ENCODE measurements around the gene DSPP. TPM values are rescaled to one million over a fixed set of nuclear protein-coding genes. Genes with fewer than 3 reads are reported as not detected.

Gene DSPP
- total RNA-seq, 3 donors from 2014 or later (not counting 1 experiment from before 2014, with no cell fraction given) = not detected

DNA sequence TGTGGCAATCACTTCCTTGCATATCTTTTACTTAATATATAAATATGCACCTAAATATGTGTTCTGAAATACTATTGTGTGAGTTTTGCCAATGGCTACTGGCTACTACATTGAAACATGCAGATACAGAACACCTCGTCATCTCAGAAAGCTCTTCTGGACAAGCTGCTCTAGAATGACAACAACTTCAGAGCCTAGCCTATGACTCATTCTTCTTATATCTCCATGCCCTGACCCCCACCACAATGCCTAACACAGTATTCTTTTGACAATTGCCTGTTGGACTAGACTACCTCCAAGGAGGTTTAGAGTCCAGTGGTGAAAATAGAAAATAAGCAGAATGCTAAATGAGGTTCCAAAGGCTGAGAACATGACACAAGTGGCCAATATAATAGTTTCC, 24.1 kb downstream of the DSPP start:
- H3K36me3 Mint-ChIP-seq = no peaks in the 10 kb centered on the region
- no peaks in the 10 kb centered on the region for H3K36me3 ChIP-seq (ENCODE audit: control insufficient read depth, insufficient read depth, low read length)
- 100% methylated on average over 1 of the region's 1 CpG for WGBS (ENCODE audit: insufficient coverage)
- H3K4me1 ChIP-seq (ENCODE audit: control insufficient read depth, insufficient read depth, low read length) = no peaks in the 10 kb centered on the region
- H3K27ac Mint-ChIP-seq = no peak overlapping the region
- H3K4me3 ChIP-seq (ENCODE audit: low read length) = no peak overlapping the region
- no peaks in the 10 kb centered on the region for H3K9me3 ChIP-seq (ENCODE audit: control insufficient read depth, insufficient read depth, low read length)
- DNase-seq (no peak), ATAC-seq (no peak)
- intact Hi-C loops (cut with micrococcal nuclease) = no loop called here
- H3K27me3 Mint-ChIP-seq (ENCODE audit: low read depth in 2 of 2) = peaks cover 0 to 8% of the 10 kb centered on the region in 2 donors
- no peaks in the 10 kb centered on the region for H3K27me3 ChIP-seq (ENCODE audit: control insufficient read depth, insufficient read depth, low read length)
- H3K9me3 Mint-ChIP-seq = no peaks in the 10 kb centered on the region
- no peaks in the 10 kb centered on the region for H3K4me1 Mint-ChIP-seq
- TF ChIP-seq, protein P1, sequence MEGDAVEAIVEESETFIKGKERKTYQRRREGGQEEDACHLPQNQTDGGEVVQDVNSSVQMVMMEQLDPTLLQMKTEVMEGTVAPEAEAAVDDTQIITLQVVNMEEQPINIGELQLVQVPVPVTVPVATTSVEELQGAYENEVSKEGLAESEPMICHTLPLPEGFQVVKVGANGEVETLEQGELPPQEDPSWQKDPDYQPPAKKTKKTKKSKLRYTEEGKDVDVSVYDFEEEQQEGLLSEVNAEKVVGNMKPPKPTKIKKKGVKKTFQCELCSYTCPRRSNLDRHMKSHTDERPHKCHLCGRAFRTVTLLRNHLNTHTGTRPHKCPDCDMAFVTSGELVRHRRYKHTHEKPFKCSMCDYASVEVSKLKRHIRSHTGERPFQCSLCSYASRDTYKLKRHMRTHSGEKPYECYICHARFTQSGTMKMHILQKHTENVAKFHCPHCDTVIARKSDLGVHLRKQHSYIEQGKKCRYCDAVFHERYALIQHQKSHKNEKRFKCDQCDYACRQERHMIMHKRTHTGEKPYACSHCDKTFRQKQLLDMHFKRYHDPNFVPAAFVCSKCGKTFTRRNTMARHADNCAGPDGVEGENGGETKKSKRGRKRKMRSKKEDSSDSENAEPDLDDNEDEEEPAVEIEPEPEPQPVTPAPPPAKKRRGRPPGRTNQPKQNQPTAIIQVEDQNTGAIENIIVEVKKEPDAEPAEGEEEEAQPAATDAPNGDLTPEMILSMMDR (IDR thresholded peaks at IDR 0.05) = no peak
- H3K4me3 Mint-ChIP-seq = no peak overlapping the region
- no peak overlapping the region for H3K27ac ChIP-seq (ENCODE audit: low read length)

DNA sequence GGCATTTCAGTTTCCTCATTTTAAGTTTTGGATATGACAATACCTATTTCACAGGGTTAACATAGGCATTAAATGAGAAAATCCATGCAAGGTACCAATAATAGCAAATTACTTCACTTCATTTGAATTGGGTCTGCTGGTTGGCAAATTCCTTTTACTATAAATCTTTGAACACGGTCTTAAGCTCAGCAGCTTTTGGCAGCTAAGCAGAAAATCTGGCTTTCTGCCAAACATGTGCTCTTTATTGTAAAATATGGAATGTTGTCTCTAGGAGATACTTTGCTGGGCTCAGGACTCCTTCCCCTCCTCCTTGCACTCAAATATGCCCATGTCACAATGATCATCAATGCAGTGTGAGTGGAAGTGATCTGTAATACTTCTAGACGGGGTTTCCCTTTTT, 24.9 kb downstream of the DSPP start:
- Histone ChIP-seq H3K36me3 (ENCODE audit: control insufficient read depth, insufficient read depth, low read length) (no peaks in the 10 kb centered on the region), H3K27me3 (ENCODE audit: control insufficient read depth, insufficient read depth, low read length) (no peaks in the 10 kb centered on the region), H3K4me3 (ENCODE audit: low read length) (no peak overlapping the region), H3K9me3 (ENCODE audit: control insufficient read depth, insufficient read depth, low read length) (no peaks in the 10 kb centered on the region), H3K27ac (ENCODE audit: low read length) (no peak overlapping the region), H3K4me1 (ENCODE audit: control insufficient read depth, insufficient read depth, low read length) (no peaks in the 10 kb centered on the region)
- Mint-ChIP-seq H3K27ac (no peak overlapping the region), H3K9me3 (peaks cover 0 to 2% of the 10 kb centered on the region in 2 donors), H3K4me1 (no peaks in the 10 kb centered on the region), H3K4me3 (no peak overlapping the region), H3K36me3 (no peaks in the 10 kb centered on the region), H3K27me3 (ENCODE audit: low read depth in 2 of 2) (peaks cover 0 to 8% of the 10 kb centered on the region in 2 donors)
- ATAC-seq (no peak), DNase-seq (no peak)
- intact Hi-C loops (cut with micrococcal nuclease) = no loop called here
- 14% methylated on average over 1 of the region's 2 CpGs for WGBS (ENCODE audit: insufficient coverage)
- TF ChIP-seq, protein P1 (IDR thresholded peaks at IDR 0.05) = no peak

DNA sequence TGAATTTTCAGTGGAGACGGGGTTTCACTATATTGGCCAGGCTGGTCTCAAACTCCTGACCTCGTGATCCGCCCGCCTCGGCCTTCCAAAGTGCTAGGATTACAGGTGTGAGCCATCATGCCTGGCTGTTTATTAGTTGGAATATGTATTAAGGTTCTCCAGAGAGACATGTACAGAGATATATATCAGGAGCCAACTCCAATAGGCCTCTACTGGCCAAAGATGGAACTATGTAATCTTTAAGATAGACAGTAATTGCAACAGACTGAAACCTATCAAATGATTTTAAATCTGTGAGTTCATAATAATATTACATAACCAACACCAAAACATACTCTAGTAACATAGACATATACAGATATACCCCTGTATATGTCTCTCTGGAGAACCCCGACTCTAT, 36.0 kb downstream of the DSPP start:
- Histone ChIP-seq H3K27ac (ENCODE audit: low read length) (no peak overlapping the region), H3K4me1 (ENCODE audit: control insufficient read depth, insufficient read depth, low read length) (no peaks in the 10 kb centered on the region), H3K9me3 (ENCODE audit: control insufficient read depth, insufficient read depth, low read length) (no peaks in the 10 kb centered on the region), H3K36me3 (ENCODE audit: control insufficient read depth, insufficient read depth, low read length) (no peaks in the 10 kb centered on the region), H3K4me3 (ENCODE audit: low read length) (no peak overlapping the region), H3K27me3 (ENCODE audit: control insufficient read depth, insufficient read depth, low read length) (no peaks in the 10 kb centered on the region)
- peaks cover 0 to under 1% of the 10 kb centered on the region in 2 donors for H3K9me3 Mint-ChIP-seq
- no peak overlapping the region for H3K4me3 Mint-ChIP-seq
- DNase-seq (no peak), ATAC-seq (no peak)
- no peaks in the 10 kb centered on the region for H3K36me3 Mint-ChIP-seq
- no peak overlapping the region for H3K27ac Mint-ChIP-seq
- H3K4me1 Mint-ChIP-seq = no peaks in the 10 kb centered on the region
- peaks cover 0 to 9% of the 10 kb centered on the region in 2 donors for H3K27me3 Mint-ChIP-seq (ENCODE audit: low read depth in 2 of 2)
- intact Hi-C loops (cut with micrococcal nuclease) = no loop called here
- 99% methylated on average over 5 of the region's 6 CpGs for WGBS (ENCODE audit: insufficient coverage)
- TF ChIP-seq, protein P1 (IDR thresholded peaks at IDR 0.05) = no peak

DNA sequence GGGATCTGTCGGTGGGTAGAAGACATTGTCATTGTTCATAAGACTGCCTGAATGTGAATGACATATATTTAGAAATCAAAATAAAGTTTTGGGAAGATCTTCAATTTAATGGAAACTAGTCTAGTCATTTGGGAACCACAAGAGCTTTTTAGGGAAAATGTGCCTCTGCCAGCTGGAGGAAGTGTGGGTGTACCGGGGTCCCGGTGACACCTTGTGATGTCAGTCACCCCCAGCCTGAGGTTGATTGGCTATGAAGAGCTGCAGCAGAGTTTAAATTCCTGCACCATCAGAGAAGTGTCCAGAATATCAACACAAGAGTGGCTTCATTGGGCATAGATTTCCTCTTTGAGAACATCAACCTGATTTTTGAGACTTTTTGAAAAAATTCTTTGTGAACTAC, 41.7 kb downstream of the DSPP start, which contains the start of gene DMP1:
DMP1 (plus strand) TSS at position 301 of the 400 bp plus-strand sequence. CDS start 6,213 bp downstream, outside the sequence.
- TF ChIP-seq, protein P1 (IDR thresholded peaks at IDR 0.05) = no peak
- H3K36me3 ChIP-seq (ENCODE audit: control insufficient read depth, insufficient read depth, low read length) = no peaks in the 10 kb centered on the region
- H3K9me3 ChIP-seq (ENCODE audit: control insufficient read depth, insufficient read depth, low read length) = no peaks in the 10 kb centered on the region
- DNase-seq (no peak), ATAC-seq (no peak)
- peaks cover 4 to 27% of the 10 kb centered on the region in 2 donors for H3K27me3 Mint-ChIP-seq (ENCODE audit: low read depth in 2 of 2)
- no peaks in the 10 kb centered on the region for H3K27me3 ChIP-seq (ENCODE audit: control insufficient read depth, insufficient read depth, low read length)
- H3K4me1 ChIP-seq (ENCODE audit: control insufficient read depth, insufficient read depth, low read length) = no peaks in the 10 kb centered on the region
- no peak within 1 kb of the TSS for H3K4me3 ChIP-seq (ENCODE audit: low read length)
- intact Hi-C loops (cut with micrococcal nuclease) = no loop called here
- no peaks in the 10 kb centered on the region for H3K36me3 Mint-ChIP-seq
- no peaks in the 10 kb centered on the region for H3K9me3 Mint-ChIP-seq
- H3K27ac ChIP-seq (ENCODE audit: low read length) = no peak within 1 kb of the TSS
- no peaks in the 10 kb centered on the region for H3K4me1 Mint-ChIP-seq
- H3K4me3 Mint-ChIP-seq = no peak within 1 kb of the TSS
- H3K27ac Mint-ChIP-seq = no peak within 1 kb of the TSS
- 93% methylated on average over 3 of the region's 3 CpGs for WGBS (ENCODE audit: insufficient coverage)
